Spleen (tissue), 11 donors: Measurements from ENCODE around the gene ODAD3. TPM values are rescaled to one million over a fixed set of nuclear protein-coding genes. Genes with fewer than 3 reads are reported as not detected.
A peak's percentile ranks its signal among the peaks of the same experiment; 100 is the strongest.

Experiments
- DNase-seq: peaks from one replicate; pipeline ENCODE4 v3.0.0-alpha.2; 2020
- H3K27ac ChIP-seq, 8 donors: fragments of 200-600 bp; sonication (generic) in 7 of 8; 1 replicate in 4 of 8; 2 replicates in 4 of 8; pipeline versions ENCODE4 v1.5.0 to v1.8.0; 2016 to 2021; ENCODE audit warnings: inconsistent platforms in 4 of 8, mild to moderate bottlenecking in 4 of 8, moderate library complexity in 1 of 8
- H3K27me3 ChIP-seq, 7 donors: fragments of 200-600 bp; sonication (generic) in 6 of 7; replicated peaks in 1 of 7; 1 replicate in 4 of 7; 2 replicates in 3 of 7; pipeline versions ENCODE4 v1.5.0 to v1.8.0; 2016 to 2021; ENCODE audit warnings: inconsistent platforms in 3 of 7, mild to moderate bottlenecking in 1 of 7
- H3K36me3 ChIP-seq, 6 donors: fragments of 200-600 bp; sonication (generic) in 5 of 6; 1 replicate in 4 of 6; 2 replicates in 2 of 6; pipeline versions ENCODE4 v1.5.0 to v1.8.0; 2016 to 2021; ENCODE audit warnings: inconsistent platforms in 2 of 6
- H3K4me1 ChIP-seq, 6 donors: fragments of 200-600 bp; sonication (generic) in 5 of 6; 1 replicate in 3 of 6; 2 replicates in 3 of 6; pipeline versions ENCODE4 v1.5.0 to v1.8.0; 2016 to 2021; ENCODE audit warnings: inconsistent platforms in 3 of 6
- H3K4me3 ChIP-seq, 8 donors: fragments of 200-600 bp; sonication (generic) in 7 of 8; 1 replicate in 4 of 8; 2 replicates in 4 of 8; pipeline versions ENCODE4 v1.5.0 to v1.8.0; 2016 to 2021; ENCODE audit warnings: inconsistent platforms in 4 of 8, mild to moderate bottlenecking in 4 of 8, moderate library complexity in 2 of 8
- H3K9me3 ChIP-seq, 8 donors: fragments of 200-600 bp; sonication (generic) in 7 of 8; 1 replicate in 4 of 8; 2 replicates in 4 of 8; pipeline versions ENCODE4 v1.5.0 to v1.8.0; 2016 to 2021; ENCODE audit warnings: inconsistent platforms in 4 of 8
- CTCF ChIP-seq, 11 experiments: fragments of 200-600 bp in 7 of 11; fragments of 450-650 bp in 4 of 11; sonication (generic) in 4 of 11; IDR thresholded peaks in 8 of 11; conservative IDR thresholded peaks in 3 of 11; 1 replicate in 7 of 11; 2 replicates in 4 of 11; pipeline versions ENCODE4 v1.4.0 to v1.8.0; 2016 to 2021; ENCODE audit warnings: antibody characterized with exemption in 11 of 11, inconsistent platforms in 4 of 11, mild to moderate bottlenecking in 1 of 11
- POLR2A ChIP-seq, 3 donors: fragments of 450-650 bp; IDR thresholded peaks; one replicate each; pipeline ENCODE4 v1.5.1; 2017; ENCODE audit warnings: antibody characterized with exemption in 3 of 3, mild to moderate bottlenecking in 1 of 3
- POLR2AphosphoS5 ChIP-seq, 3 donors: sonication (generic); formaldehyde crosslinking; IDR thresholded peaks; one replicate each; pipeline ENCODE4 v1.5.1; 2017; ENCODE audit warnings: antibody characterized with exemption in 3 of 3
- WGBS, 5 donors: extraction: QIAGEN DNeasy Blood & Tissue Kit in 3 of 5; methylation state at CpG; one replicate each; pipeline versions ENCODE4 v1.1.5 to v1.1.7; 2013 to 2018; 5-methylcytosine and 5-hydroxymethylcytosine counted together
- intact Hi-C: fragments of 100-400 bp; cut with DNase I; formaldehyde crosslinking; loops from one replicate; pipeline ENCODE4 v1.15.0; 2023; ENCODE audit warnings: low total_unique reads
- polyA plus RNA-seq, 3 donors: library from polyadenylated mRNA; stranded (reverse); fragments of 200-250 nt; gene quantifications; one replicate each; pipeline ENCODE4 v1.2.1, GENCODE V29; 2013
- total RNA-seq, 7 donors: library from RNA; depleted of rRNA in 3 of 7; stranded (reverse); fragments of >200 nt in 3 of 7; fragmentation: NEBNext Ultra II Directional in 4 of 7; extraction: Animal tissue kit (Norgen Biotek cat#: 25700) in 4 of 7; gene quantifications; one replicate each; pipeline versions ENCODE4 v1.1.0 to v1.2.1, GENCODE V29; 2016 to 2021
- donor health status: healthy with polysubstance abuse.
- donor health status: DM: no; HTN: no; CAD: no; lungs with moderate emphysema.
- donor health status: DM: no; HTN: no; CAD: no.
- donor health status: Bipolar disorder and iron deficiency.
- donor health status: healthy.
- donor health status: DM: no; HTN: no; CAD: no.
- donor health status: DM: yes; HTN: yes; CAD: no.

Gene ODAD3
- total and polyA plus RNA-seq, 10 donors = 0.23 to 2.3 (median 1.3) TPM

- no peak overlapping the region for H3K27ac ChIP-seq
- WGBS, 5 donors = 94 to 95% (median 94%) methylated on average over 19 to 21 of the region's 21 CpGs
- peaks cover 4 to 54% (median 51%) of the 10 kb centered on the region in 6 donors for H3K36me3 ChIP-seq
- H3K4me1 ChIP-seq = peaks cover 0 to 17% (median 3%) of the 10 kb centered on the region in 6 donors
- H3K9me3 ChIP-seq = no peaks in the 10 kb centered on the region
- intact Hi-C loops = no loop called here
- no peak overlapping the region for H3K4me3 ChIP-seq
- TF ChIP-seq POLR2A (IDR thresholded peaks at IDR 0.05) = no peak
- TF ChIP-seq CTCF (IDR thresholded peaks at IDR 0.05 in 8 of 11, conservative IDR thresholded peaks at IDR 0.05 in 3 of 11) = no peak
- TF ChIP-seq POLR2AphosphoS5 (IDR thresholded peaks at IDR 0.05) = no peak
- H3K27me3 ChIP-seq = peaks cover 0 to 11% (median 0%) of the 10 kb centered on the region in 7 donors
- DNase-seq = no peak
Measured at GRCh38 chr19:11450570-11451326, 15.8 kb upstream of the ODAD3 start.

DNA sequence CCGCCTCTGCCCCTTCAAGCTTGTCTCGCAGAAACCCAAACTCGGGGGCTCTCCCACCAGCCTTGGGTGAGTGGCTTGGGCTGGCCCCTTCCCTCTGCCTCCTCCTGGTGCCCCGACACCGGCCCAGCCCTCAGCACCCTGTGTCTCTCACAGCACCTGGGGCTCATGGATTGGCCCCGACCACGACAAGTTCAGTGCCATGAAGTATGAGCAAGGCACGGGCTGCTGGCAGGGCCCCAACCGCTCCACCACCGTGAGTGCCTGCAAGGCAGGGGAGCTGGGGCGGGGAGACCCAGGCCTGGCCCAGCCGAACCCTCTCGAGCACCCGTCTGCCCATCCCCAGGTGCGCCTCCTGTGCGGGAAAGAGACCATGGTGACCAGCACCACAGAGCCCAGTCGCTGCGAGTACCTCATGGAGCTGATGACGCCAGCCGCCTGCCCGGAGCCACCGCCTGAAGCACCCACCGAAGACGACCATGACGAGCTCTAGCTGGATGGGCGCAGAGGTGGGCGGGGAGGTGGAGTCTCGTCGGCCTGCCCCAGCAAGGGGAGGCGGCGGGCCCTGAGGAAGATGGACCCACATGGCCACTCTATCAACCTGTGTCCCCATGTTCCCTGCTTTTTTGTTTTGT lies 14.1 kb upstream of the ODAD3 start:
- Histone ChIP-seq H3K27ac (no peak overlapping the region), H3K4me1 (peaks cover 0 to 20% (median 2%) of the 10 kb centered on the region in 6 donors), H3K36me3 (peaks cover 4 to 71% (median 68%) of the 10 kb centered on the region in 6 donors), H3K9me3 (no peaks in the 10 kb centered on the region), H3K27me3 (peaks cover 0 to 11% (median 0%) of the 10 kb centered on the region in 7 donors), H3K4me3 (no peak overlapping the region)
- no peak for DNase-seq
- 94 to 96% (median 96%) methylated on average over 25 to 31 of the region's 31 CpGs for WGBS, 5 donors
- peak in 1 of 3 donors; percentile 51 for TF ChIP-seq POLR2AphosphoS5 (IDR thresholded peaks at IDR 0.05)
- TF ChIP-seq CTCF (IDR thresholded peaks at IDR 0.05 in 8 of 11, conservative IDR thresholded peaks at IDR 0.05 in 3 of 11) = no peak
- intact Hi-C loops = no loop called here

DNA sequence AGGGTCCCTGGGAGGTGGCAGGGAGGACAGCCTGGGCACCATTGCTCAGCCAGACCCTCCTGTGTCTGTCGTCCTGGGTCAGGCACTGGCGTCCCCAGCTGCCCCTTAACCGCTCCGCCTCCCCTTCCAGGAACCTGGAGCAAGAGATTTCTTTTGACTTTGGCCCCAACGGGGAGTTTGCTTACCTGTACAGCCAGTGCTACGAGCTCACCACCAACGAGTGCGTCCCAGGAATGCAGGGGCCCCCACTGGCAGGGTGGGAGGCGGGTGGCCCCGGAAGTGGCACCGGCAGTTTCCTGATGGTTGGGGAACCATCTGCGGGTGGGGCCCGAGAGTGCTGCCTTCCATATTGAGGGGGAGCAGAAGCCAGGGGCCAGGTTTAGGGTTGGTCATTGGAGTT lies 13.5 kb upstream of the ODAD3 start:
- peaks cover 4 to 78% (median 74%) of the 10 kb centered on the region in 6 donors for H3K36me3 ChIP-seq

More for the DNA sequence above, 13.5 kb upstream of the ODAD3 start:
- Histone ChIP-seq H3K4me3 (no peak overlapping the region), H3K4me1 (peaks cover 0 to 18% (median 0%) of the 10 kb centered on the region in 6 donors), H3K9me3 (no peaks in the 10 kb centered on the region), H3K27ac (no peak overlapping the region), H3K27me3 (peaks cover 0 to 10% (median 0%) of the 10 kb centered on the region in 7 donors)
- intact Hi-C loops = no loop called here
- no peak for DNase-seq
- WGBS, 5 donors = 87 to 92% (median 88%) methylated on average over 12 to 13 of the region's 13 CpGs
- TF ChIP-seq POLR2A (IDR thresholded peaks at IDR 0.05) (no peak), CTCF (IDR thresholded peaks at IDR 0.05 in 8 of 11, conservative IDR thresholded peaks at IDR 0.05 in 3 of 11) (no peak), POLR2AphosphoS5 (IDR thresholded peaks at IDR 0.05) (no peak)
